ENCODE results near the gene PAPOLB. TPM values are rescaled to one million over a fixed set of nuclear protein-coding genes. Genes with fewer than 3 reads are reported as not detected.

Gene PAPOLB
- total and polyA plus RNA-seq, 2 experiments from 2014 or later, result not detected

DNA sequence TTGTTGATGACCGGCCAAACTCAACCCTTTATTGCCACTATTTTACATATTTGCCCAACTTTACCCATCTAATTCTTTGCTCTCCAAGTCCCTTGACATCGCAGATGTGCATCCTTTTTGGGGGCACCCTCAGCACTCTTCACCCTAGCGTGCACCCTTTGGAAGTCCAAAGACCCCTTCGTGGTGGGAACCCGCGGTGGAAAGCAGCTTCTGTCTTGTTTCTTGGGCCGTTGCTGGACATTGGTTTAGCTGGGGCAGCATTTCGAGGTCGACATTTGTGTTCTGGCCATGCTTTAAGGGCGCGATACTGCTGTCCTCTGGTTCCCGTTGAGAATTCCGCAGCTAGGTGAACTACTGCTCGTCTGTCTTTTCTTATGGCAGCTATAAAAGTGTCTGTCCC is 326 bp upstream of the PAPOLB start:
- no peak overlapping the region for H3K27ac ChIP-seq
- H3K9me3 ChIP-seq (ENCODE audit: low read depth), result no peaks in the 10 kb centered on the region
- DNase-seq (ENCODE audit: low spot score), result no peak
- no peaks in the 10 kb centered on the region for H3K4me1 ChIP-seq (ENCODE audit: insufficient read depth)
- no peaks in the 10 kb centered on the region for H3K79me2 ChIP-seq
- H3K9me2 ChIP-seq (replicated peaks; ENCODE audit: insufficient read depth), result no peaks in the 10 kb centered on the region
- WGBS (ENCODE audit: low lambda C conversion rate, missing lambda C conversion rate), result 96% methylated on average over 14 of the region's 14 CpGs
- no peak for TF ChIP-seq CTCF (IDR thresholded peaks at IDR 0.05; ENCODE audit: poor library complexity)
- no peak for TF ChIP-seq EZH2 (IDR thresholded peaks at IDR 0.05; ENCODE audit: borderline replicate concordance)
- TF ChIP-seq EZH2phosphoT487 (IDR thresholded peaks at IDR 0.05; ENCODE audit: low read depth, severe bottlenecking, unreplicated experiment), result no peak
- H3K27me3 ChIP-seq, result peaks cover 24% of the 10 kb centered on the region
- H3K4me3 ChIP-seq, result no peak overlapping the region
- no peak overlapping the region for H3K4me2 ChIP-seq
- no peak overlapping the region for H2AFZ ChIP-seq
- no peaks in the 10 kb centered on the region for H3K36me3 ChIP-seq (replicated peaks; ENCODE audit: insufficient read depth, low read depth)
- no peaks in the 10 kb centered on the region for H4K20me1 ChIP-seq (ENCODE audit: insufficient read depth, poor library complexity, severe bottlenecking)

DNA sequence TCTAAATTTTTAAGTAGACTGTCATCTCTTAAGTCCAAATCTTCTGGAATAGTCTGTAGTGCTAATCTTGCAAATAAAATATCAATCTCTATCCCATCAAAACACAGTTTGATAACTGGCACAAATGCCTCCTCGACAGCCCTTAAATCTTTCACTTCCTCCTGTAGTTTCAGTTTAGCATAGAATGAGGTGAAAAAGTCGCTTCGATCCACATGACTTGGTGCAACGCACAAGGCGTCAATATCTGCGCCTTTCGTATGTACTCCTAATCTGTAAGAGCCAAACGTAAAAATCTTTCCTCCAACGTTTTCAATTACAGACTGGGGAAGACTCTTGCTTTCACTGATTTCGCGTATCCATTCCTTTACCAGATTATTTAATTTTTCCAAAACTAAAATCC is 603 bp downstream of the PAPOLB start:
- no peak for DNase-seq (ENCODE audit: low spot score)
- Histone ChIP-seq H3K4me1 (ENCODE audit: insufficient read depth) (no peaks in the 10 kb centered on the region), H3K27ac (no peak overlapping the region), H3K9me2 (replicated peaks; ENCODE audit: insufficient read depth) (no peaks in the 10 kb centered on the region), H3K36me3 (replicated peaks; ENCODE audit: insufficient read depth, low read depth) (no peaks in the 10 kb centered on the region), H3K27me3 (peaks cover 24% of the 10 kb centered on the region), H3K9me3 (ENCODE audit: low read depth) (no peaks in the 10 kb centered on the region), H2AFZ (no peak overlapping the region), H3K4me2 (no peak overlapping the region), H4K20me1 (ENCODE audit: insufficient read depth, poor library complexity, severe bottlenecking) (no peaks in the 10 kb centered on the region), H3K79me2 (no peaks in the 10 kb centered on the region), H3K4me3 (no peak overlapping the region)
- TF ChIP-seq EZH2 (IDR thresholded peaks at IDR 0.05; ENCODE audit: borderline replicate concordance) (no peak), EZH2phosphoT487 (IDR thresholded peaks at IDR 0.05; ENCODE audit: low read depth, severe bottlenecking, unreplicated experiment) (no peak), CTCF (IDR thresholded peaks at IDR 0.05; ENCODE audit: poor library complexity) (no peak)
- 95% methylated on average over 11 of the region's 11 CpGs for WGBS (ENCODE audit: low lambda C conversion rate, missing lambda C conversion rate)

DNA sequence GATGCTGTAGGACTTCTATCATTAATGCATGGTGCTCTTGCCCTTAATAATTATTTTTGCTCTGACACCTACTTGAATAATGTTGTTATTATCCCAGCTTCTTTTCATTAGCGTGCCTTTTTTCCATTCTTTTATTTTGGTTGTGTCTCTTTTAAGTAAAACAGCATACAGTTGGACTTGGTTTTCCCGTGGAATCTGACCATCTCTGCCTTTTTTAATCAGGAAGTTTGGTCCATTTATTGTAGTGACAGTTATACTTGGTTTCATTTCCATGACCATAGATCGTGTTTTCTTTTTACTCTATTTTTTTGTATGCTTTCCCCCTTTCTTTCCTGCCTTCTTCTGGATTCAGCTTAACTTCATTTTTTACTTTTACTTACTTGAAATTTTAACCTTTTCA is 4.6 kb downstream of the PAPOLB start:
- no peak for TF ChIP-seq EZH2 (IDR thresholded peaks at IDR 0.05; ENCODE audit: borderline replicate concordance)
- TF ChIP-seq CTCF (IDR thresholded peaks at IDR 0.05; ENCODE audit: poor library complexity), result no peak
- TF ChIP-seq EZH2phosphoT487 (IDR thresholded peaks at IDR 0.05; ENCODE audit: low read depth, severe bottlenecking, unreplicated experiment), result no peak
- DNase-seq (ENCODE audit: low spot score), result no peak
- Histone ChIP-seq H3K27ac (no peak overlapping the region), H3K9me2 (replicated peaks; ENCODE audit: insufficient read depth) (no peaks in the 10 kb centered on the region), H3K4me3 (no peak overlapping the region), H2AFZ (no peak overlapping the region), H3K4me2 (no peak overlapping the region), H3K79me2 (no peaks in the 10 kb centered on the region), H3K27me3 (peaks cover 18% of the 10 kb centered on the region), H3K9me3 (ENCODE audit: low read depth) (no peaks in the 10 kb centered on the region), H3K4me1 (ENCODE audit: insufficient read depth) (no peaks in the 10 kb centered on the region), H3K36me3 (replicated peaks; ENCODE audit: insufficient read depth, low read depth) (no peaks in the 10 kb centered on the region), H4K20me1 (ENCODE audit: insufficient read depth, poor library complexity, severe bottlenecking) (no peaks in the 10 kb centered on the region)
- WGBS (ENCODE audit: low lambda C conversion rate, missing lambda C conversion rate), result 89% methylated on average over 3 of the region's 3 CpGs
